PFSK-1 (cell line): ENCODE results near the gene KRTAP5-10.
"Not testable (repeated sequence)": the region's sequence is repeated elsewhere in the genome, so short reads cannot be mapped to it uniquely, and the experiment has no call there.

ENCODE experiments used
- FOXP2 ChIP-seq: optimal IDR thresholded peaks from 2 replicates; pipeline ENCODE3; 2011; ENCODE audit warnings: borderline replicate concordance, control low read depth, inconsistent platforms; ENCODE audit not compliant: insufficient read depth; ENCODE audit errors: extremely low read length, extremely low read depth
- POLR2AphosphoS5 ChIP-seq: IDR thresholded peaks from 2 replicates; pipeline ENCODE4 v1.6.1; 2012; ENCODE audit warnings: low read depth, mild to moderate bottlenecking, control low read depth, low read length, moderate library complexity
- SIN3A ChIP-seq: IDR thresholded peaks from 2 replicates; pipeline ENCODE4 v1.6.1; 2012; ENCODE audit warnings: mild to moderate bottlenecking, low read length, moderate library complexity, borderline replicate concordance; ENCODE audit not compliant: insufficient read depth
- TAF1 ChIP-seq: IDR thresholded peaks from 2 replicates; pipeline ENCODE4 v1.6.1; 2012; ENCODE audit warnings: low read length, control low read depth, borderline replicate concordance; ENCODE audit not compliant: insufficient read depth
- TF ChIP-seq, protein P1 (sequence below), 2 experiments: IDR thresholded peaks; 2 replicates each; pipeline versions ENCODE4 v1.6.1 to v1.8.0; 2011 to 2012; ENCODE audit warnings: low read depth in 2 of 2, low read length in 2 of 2, control low read depth in 1 of 2, inconsistent platforms in 1 of 2, mild to moderate bottlenecking in 1 of 2, moderate library complexity in 1 of 2; ENCODE audit not compliant: insufficient read depth in 1 of 2

KRTAP5-10 gene

DNA sequence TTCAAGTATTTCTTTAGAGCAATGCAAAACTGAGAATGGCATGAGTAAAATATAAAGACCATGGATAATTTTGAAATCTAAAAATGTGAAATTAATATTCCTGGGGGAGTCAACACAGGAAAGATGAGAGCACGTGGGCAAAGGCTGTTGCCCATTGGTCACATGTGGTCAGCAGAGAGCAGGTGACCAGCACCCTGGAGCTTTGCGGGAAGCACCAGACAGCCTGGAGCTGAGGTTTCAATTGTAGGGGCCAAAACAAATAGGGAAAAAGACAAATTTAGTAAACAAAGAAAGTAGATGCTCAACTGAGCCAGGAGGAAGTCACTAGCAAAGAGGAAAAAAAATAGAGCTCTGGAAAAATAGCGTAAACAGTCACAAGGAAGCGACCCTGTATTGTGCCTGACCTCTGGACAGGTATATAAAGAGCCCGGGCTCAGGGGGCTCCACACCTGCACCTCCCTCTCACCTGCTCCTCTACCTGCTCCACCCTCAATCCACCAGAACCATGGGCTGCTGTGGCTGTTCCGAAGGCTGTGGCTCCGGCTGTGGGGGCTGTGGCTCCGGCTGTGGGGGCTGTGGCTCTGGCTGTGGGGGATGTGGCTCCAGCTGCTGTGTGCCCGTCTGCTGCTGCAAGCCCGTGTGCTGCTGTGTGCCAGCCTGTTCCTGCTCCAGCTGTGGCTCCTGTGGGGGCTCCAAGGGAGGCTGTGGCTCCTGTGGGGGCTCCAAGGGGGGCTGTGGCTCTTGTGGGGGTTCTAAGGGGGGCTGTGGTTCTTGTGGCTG is 38.4 kb upstream of the KRTAP5-10 start, which contains the start of gene KRTAP5-7:
Gene KRTAP5-7, plus strand, starts transcription at position 472 of the 780 bp plus-strand sequence. Its CDS starts 34 bp downstream, at position 506.
- TF ChIP-seq SIN3A, POLR2AphosphoS5, FOXP2: not testable (repeated sequence)

DNA sequence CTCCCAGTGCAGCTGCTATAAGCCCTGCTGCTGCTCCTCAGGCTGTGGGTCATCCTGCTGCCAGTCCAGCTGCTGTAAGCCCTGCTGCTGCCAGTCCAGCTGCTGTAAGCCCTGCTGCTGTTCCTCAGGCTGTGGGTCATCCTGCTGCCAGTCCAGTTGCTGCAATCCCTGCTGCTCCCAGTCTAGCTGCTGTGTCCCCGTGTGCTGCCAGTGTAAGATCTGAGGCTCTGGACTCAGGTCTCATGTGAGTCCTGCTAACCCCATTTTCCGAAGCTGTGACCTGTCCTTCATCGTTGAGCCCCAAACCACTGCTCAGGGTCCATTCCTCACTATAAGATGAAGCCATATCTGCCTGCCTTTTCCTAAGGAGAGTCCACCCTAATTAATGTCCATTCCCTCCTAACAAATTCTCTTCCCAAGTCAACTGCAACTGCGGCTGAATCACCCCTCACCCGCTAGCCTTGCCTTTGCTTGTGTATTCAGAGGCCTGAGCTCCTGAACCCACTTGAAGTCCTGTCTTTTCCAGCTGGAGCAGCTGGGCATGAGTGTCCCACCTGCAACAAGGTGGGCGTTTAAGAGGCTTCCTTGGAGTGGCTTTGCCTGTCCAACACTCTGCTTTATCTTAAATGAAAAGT is 37.7 kb upstream of the KRTAP5-10 start:
- no peak for TF ChIP-seq FOXP2
- TF ChIP-seq, protein P1, sequence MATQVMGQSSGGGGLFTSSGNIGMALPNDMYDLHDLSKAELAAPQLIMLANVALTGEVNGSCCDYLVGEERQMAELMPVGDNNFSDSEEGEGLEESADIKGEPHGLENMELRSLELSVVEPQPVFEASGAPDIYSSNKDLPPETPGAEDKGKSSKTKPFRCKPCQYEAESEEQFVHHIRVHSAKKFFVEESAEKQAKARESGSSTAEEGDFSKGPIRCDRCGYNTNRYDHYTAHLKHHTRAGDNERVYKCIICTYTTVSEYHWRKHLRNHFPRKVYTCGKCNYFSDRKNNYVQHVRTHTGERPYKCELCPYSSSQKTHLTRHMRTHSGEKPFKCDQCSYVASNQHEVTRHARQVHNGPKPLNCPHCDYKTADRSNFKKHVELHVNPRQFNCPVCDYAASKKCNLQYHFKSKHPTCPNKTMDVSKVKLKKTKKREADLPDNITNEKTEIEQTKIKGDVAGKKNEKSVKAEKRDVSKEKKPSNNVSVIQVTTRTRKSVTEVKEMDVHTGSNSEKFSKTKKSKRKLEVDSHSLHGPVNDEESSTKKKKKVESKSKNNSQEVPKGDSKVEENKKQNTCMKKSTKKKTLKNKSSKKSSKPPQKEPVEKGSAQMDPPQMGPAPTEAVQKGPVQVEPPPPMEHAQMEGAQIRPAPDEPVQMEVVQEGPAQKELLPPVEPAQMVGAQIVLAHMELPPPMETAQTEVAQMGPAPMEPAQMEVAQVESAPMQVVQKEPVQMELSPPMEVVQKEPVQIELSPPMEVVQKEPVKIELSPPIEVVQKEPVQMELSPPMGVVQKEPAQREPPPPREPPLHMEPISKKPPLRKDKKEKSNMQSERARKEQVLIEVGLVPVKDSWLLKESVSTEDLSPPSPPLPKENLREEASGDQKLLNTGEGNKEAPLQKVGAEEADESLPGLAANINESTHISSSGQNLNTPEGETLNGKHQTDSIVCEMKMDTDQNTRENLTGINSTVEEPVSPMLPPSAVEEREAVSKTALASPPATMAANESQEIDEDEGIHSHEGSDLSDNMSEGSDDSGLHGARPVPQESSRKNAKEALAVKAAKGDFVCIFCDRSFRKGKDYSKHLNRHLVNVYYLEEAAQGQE (IDR thresholded peaks at IDR 0.05; ENCODE audit: insufficient read depth in 1 of 2, low read depth in 2 of 2, low read length in 2 of 2), result no peak
- no peak for TF ChIP-seq SIN3A
- no peak for TF ChIP-seq POLR2AphosphoS5
- no peak for TF ChIP-seq TAF1

DNA sequence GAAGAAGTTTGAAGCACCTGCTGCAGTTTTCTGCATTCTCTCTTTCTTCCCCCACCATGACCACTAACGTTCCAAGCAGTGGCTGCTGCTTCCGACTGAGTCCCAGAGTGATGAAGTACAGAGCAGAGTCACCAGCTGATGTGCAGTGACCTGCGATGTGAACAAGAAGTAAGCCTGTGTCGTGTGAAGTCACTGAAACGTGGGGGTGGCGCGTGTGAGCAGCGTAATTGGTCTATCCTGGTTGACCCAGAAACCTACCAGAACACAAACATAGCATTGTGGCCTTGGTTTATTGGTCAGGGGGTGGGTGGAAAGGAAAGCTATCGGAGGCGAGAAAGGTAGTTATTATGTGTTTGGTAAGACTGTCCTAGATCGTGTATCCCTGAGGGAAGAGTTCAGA is 34.8 kb upstream of the KRTAP5-10 start:
- TF ChIP-seq SIN3A, result no peak

DNA sequence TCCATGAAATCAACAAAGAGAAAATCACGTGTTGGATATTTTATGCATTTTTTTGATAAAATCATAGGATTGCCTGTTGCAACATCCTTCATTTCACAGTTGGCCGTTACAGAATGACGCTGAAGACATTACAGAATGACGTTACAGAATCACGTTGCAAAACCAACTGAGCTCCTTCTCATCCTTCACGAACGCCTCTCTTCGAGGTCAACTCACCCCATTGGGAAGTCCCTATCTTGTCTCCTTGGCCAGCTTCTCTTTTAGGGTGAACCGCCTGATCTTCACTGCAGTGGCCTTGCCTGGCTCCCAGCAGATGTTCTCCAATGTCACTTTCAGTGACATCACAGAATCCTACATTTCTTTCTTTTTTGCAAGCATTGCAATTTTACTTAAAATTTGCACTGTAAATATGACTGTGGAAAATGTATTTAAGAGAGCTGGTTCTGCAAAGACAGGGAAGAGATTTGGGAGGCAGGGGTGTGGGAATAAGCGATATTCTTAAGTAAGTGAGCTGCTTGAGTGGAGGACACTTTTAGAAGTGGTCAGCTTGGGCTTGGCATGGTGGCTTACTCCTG is 33.2 kb upstream of the KRTAP5-10 start:
- TF ChIP-seq FOXP2, result no peak
- TF ChIP-seq POLR2AphosphoS5, result no peak
- TF ChIP-seq SIN3A, result no peak
- no peak for TF ChIP-seq TAF1
- TF ChIP-seq, protein P1 (IDR thresholded peaks at IDR 0.05; ENCODE audit: insufficient read depth in 1 of 2, low read depth in 2 of 2, low read length in 2 of 2), result no peak

DNA sequence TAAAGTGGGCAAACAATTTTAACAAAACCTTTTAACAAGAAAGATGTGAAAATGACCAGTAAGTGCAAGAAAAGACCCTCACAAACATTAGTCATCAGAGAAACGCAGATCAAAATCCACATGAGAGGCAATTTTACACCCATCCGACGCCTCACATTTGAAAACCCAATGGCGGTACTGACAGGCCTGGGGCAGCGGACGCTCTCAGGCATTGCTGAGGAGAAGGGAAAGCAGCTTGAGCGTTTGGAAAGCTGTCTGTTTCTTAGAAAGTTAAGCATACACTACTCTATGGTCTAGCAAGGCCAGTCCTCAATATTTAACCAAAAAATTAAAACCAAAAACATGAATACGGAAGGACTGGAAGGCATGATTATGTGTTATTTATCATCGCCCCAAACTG is 29.5 kb upstream of the KRTAP5-10 start:
- TF ChIP-seq FOXP2 (no peak), POLR2AphosphoS5 (no peak), SIN3A (no peak), TAF1 (no peak)
- TF ChIP-seq, protein P1 (IDR thresholded peaks at IDR 0.05; ENCODE audit: insufficient read depth in 1 of 2, low read depth in 2 of 2, low read length in 2 of 2), result no peak

DNA sequence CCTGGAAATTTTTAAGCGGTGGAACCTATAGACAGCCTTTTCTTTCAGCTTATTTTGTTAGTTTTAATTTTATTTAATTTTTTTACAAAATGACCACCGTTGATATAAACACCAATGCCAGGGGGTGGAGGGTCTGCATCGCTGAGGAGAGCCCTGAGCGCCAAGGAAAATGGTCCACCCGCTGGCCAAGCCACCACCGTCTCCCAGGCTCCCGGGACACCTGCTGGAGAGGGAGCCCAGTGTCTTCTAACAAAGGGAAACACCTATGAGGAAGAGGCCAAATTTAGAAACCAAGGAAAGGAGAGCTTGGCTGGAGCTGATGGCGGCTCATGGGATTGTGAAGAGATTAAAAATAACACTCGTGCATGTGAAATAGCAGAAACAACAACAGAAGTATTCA is 27.8 kb upstream of the KRTAP5-10 start:
- TF ChIP-seq TAF1, result no peak
- TF ChIP-seq, protein P1 (IDR thresholded peaks at IDR 0.05; ENCODE audit: insufficient read depth in 1 of 2, low read depth in 2 of 2, low read length in 2 of 2), result no peak
- no peak for TF ChIP-seq SIN3A
- TF ChIP-seq POLR2AphosphoS5, result no peak
- no peak for TF ChIP-seq FOXP2
